Measurements from ENCODE around the gene GPR180.

Gene GPR180

GRCh38 chr13:94601446-94602431 is at the start of gene GPR180:
TSS of gene GPR180 (plus strand) at chr13:94601857. CDS start at chr13:94601928, 71 bp downstream.
- peak; percentile 100 for DNase-seq

GRCh38 chr13:94552095-94552494 is 49.6 kb upstream of the GPR180 start:
- DNase-seq = no peak

- DNase-seq = no peak
These were observed 47.9 kb upstream of the GPR180 start for GRCh38 chr13:94553766-94554165.

- no peak for DNase-seq
These were observed 45.6 kb upstream of the GPR180 start for GRCh38 chr13:94556041-94556440.

- no peak for DNase-seq
These were observed 45.0 kb upstream of the GPR180 start for GRCh38 chr13:94556621-94557020.

GRCh38 chr13:94557684-94558235 is 43.9 kb upstream of the GPR180 start:
- DNase-seq = no peak

- no peak for DNase-seq
These were observed 42.9 kb upstream of the GPR180 start for GRCh38 chr13:94558716-94559115.

GRCh38 chr13:94559222-94559795 is 42.3 kb upstream of the GPR180 start:
- DNase-seq = no peak

- no peak for DNase-seq
These were observed 41.5 kb upstream of the GPR180 start for GRCh38 chr13:94560116-94560515.

GRCh38 chr13:94561126-94561525 is 40.5 kb upstream of the GPR180 start:
- no peak for DNase-seq

- DNase-seq = no peak
These were observed 34.1 kb upstream of the GPR180 start for GRCh38 chr13:94567581-94567980.

GRCh38 chr13:94568443-94568842 is 33.2 kb upstream of the GPR180 start:
- DNase-seq = no peak

- DNase-seq = no peak
These were observed 32.0 kb upstream of the GPR180 start for GRCh38 chr13:94569615-94570014.

- DNase-seq = no peak
These were observed 22.6 kb upstream of the GPR180 start for GRCh38 chr13:94579063-94579462.

- no peak for DNase-seq
These were observed 17.7 kb upstream of the GPR180 start for GRCh38 chr13:94583926-94584325.

- no peak for DNase-seq
These were observed 16.0 kb upstream of the GPR180 start for GRCh38 chr13:94585543-94586101.

- DNase-seq = no peak
These were observed 15.3 kb upstream of the GPR180 start for GRCh38 chr13:94586371-94586770.

GRCh38 chr13:94588541-94588940 is 13.1 kb upstream of the GPR180 start:
- no peak for DNase-seq

- no peak for DNase-seq
These were observed 10.9 kb upstream of the GPR180 start for GRCh38 chr13:94590744-94591143.

GRCh38 chr13:94595001-94595949 is 6.4 kb upstream of the GPR180 start:
- peak; percentile 74 for DNase-seq

GRCh38 chr13:94595950-94596574 is 5.6 kb upstream of the GPR180 start, which contains the start of gene TGDS:
TSS of gene TGDS (minus strand) at chr13:94596152. CDS start at chr13:94596136, 16 bp downstream.
- peak; percentile 97 for DNase-seq

- DNase-seq = no peak
These were observed 5.1 kb upstream of the GPR180 start for GRCh38 chr13:94596575-94596971.

All from DMS79 treated with DMSO at 0.1 percent for 48 hours (cell line).